Measurements from ENCODE around the gene LCE1E. TPM values are rescaled to one million over a fixed set of nuclear protein-coding genes. Genes with fewer than 3 reads are reported as not detected.

LCE1E gene
- total RNA-seq, 1 experiment from 2014 or later, result not detected

DNA sequence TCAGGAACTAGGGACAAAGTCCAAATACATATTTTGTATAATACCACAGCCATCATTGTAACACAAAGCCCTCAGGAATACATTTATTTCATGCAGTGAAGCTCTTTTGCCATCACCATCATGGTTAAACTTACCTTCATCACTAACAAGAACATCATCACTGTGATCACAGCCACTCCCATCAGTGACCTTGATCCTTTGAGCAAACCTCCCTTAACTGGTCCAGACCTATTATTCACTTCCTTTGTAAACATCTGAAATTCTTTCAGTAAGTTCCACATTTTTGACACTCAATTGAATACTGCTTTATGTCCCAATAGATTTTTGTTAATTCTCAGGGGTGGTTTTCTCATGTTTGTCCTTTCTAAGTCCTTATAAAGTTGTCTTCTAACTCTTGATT is 44.4 kb upstream of the LCE1E start:
- no peaks in the 10 kb centered on the region for H3K79me2 ChIP-seq (ENCODE audit: insufficient read depth, low read length)
- no peaks in the 10 kb centered on the region for H3K9me3 ChIP-seq (ENCODE audit: control insufficient read depth in 1 of 2, insufficient read depth in 1 of 2, low read depth in 1 of 2, low read length in 2 of 2)
- H3K4me2 ChIP-seq (ENCODE audit: low read length), result no peak overlapping the region
- H2AFZ ChIP-seq (ENCODE audit: low read depth, low read length, poor library complexity, severe bottlenecking), result no peak overlapping the region
- ChIA-PET POLR2A (no interaction called here), CTCF (no interaction called here), RAD21 (ENCODE audit: low non-redundant PET in 1 of 2, low total read pairs in 2 of 2, uncharacterized antibody in 2 of 2, unreplicated experiment in 2 of 2) (no interaction called here)
- no TSS peak for BruUV-seq (replicated peaks)
- no peak overlapping the region for H3K9ac ChIP-seq (ENCODE audit: low read length)
- no peaks in the 10 kb centered on the region for H3K4me1 ChIP-seq (ENCODE audit: control insufficient read depth in 1 of 2, insufficient read depth in 2 of 2, low read length in 2 of 2)
- ATAC-seq (no peak), DNase-seq (ENCODE audit: low read depth, low spot score) (no peak)
- H3K9me2 ChIP-seq (ENCODE audit: insufficient read depth), result no peaks in the 10 kb centered on the region
- H3K36me3 ChIP-seq (ENCODE audit: control insufficient read depth in 1 of 2, insufficient read depth in 2 of 2, low read length in 2 of 2), result no peaks in the 10 kb centered on the region
- no peak overlapping the region for H3K4me3 ChIP-seq (replicated peaks in 1 of 2; ENCODE audit: low read depth in 1 of 2, low read length in 2 of 2)
- peaks cover 34% of the 10 kb centered on the region for H3K27me3 ChIP-seq (ENCODE audit: insufficient read depth, low read length)
- H3K27ac ChIP-seq (ENCODE audit: low read depth, low read length), result no peak overlapping the region
- no peaks in the 10 kb centered on the region for H4K20me1 ChIP-seq (ENCODE audit: insufficient read depth)
- intact Hi-C loops (cut with micrococcal nuclease), result no loop called here
- TF ChIP-seq POLR2A (IDR thresholded peaks at IDR 0.05; ENCODE audit: borderline replicate concordance, extremely low read depth, insufficient read depth, insufficient read length) (no peak), YY1 (IDR thresholded peaks at IDR 0.05; ENCODE audit: extremely low read depth, insufficient replicate concordance, low read depth, low read length) (no peak), SIN3A (IDR thresholded peaks at IDR 0.05; ENCODE audit: low read depth) (no peak), EZH2phosphoT487 (IDR thresholded peaks at IDR 0.05; ENCODE audit: borderline replicate concordance) (no peak), MAX (IDR thresholded peaks at IDR 0.05) (no peak), CEBPB (IDR thresholded peaks at IDR 0.05; ENCODE audit: low read depth) (no peak), RAD21 (IDR thresholded peaks at IDR 0.05; ENCODE audit: low read depth) (no peak), TCF7L2 (IDR thresholded peaks at IDR 0.05; ENCODE audit: borderline replicate concordance, extremely low read depth, insufficient read depth, insufficient read length) (no peak), SRF (IDR thresholded peaks at IDR 0.05; ENCODE audit: low read depth) (no peak), REST (IDR thresholded peaks at IDR 0.05; ENCODE audit: low read depth) (no peak), SP1 (IDR thresholded peaks at IDR 0.05; ENCODE audit: low read depth) (no peak), ATF3 (IDR thresholded peaks at IDR 0.05) (no peak), ZNF274 (IDR thresholded peaks at IDR 0.05; ENCODE audit: low read depth, low read length) (no peak), CBX3 (IDR thresholded peaks at IDR 0.05; ENCODE audit: low read depth) (no peak), CTCF (IDR thresholded peaks at IDR 0.05 in 2 of 3, conservative IDR thresholded peaks at IDR 0.05 in 1 of 3; ENCODE audit: borderline replicate concordance in 1 of 3, insufficient read depth in 1 of 3, low read depth in 2 of 3, low read length in 2 of 3) (no peak), ZFX (IDR thresholded peaks at IDR 0.05) (no peak), ELF1 (IDR thresholded peaks at IDR 0.05; ENCODE audit: borderline replicate concordance, low read depth) (no peak), EZH2 (IDR thresholded peaks at IDR 0.05) (no peak)
- TF ChIP-seq, protein P1, sequence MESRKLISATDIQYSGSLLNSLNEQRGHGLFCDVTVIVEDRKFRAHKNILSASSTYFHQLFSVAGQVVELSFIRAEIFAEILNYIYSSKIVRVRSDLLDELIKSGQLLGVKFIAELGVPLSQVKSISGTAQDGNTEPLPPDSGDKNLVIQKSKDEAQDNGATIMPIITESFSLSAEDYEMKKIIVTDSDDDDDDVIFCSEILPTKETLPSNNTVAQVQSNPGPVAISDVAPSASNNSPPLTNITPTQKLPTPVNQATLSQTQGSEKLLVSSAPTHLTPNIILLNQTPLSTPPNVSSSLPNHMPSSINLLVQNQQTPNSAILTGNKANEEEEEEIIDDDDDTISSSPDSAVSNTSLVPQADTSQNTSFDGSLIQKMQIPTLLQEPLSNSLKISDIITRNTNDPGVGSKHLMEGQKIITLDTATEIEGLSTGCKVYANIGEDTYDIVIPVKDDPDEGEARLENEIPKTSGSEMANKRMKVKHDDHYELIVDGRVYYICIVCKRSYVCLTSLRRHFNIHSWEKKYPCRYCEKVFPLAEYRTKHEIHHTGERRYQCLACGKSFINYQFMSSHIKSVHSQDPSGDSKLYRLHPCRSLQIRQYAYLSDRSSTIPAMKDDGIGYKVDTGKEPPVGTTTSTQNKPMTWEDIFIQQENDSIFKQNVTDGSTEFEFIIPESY (IDR thresholded peaks at IDR 0.05; ENCODE audit: extremely low read depth, insufficient replicate concordance, low read length), result no peak

All from HCT116 (cell line).